HCT116 (cell line): ENCODE measurements around the gene DNHD1. TPM values are rescaled to one million over a fixed set of nuclear protein-coding genes. Genes with fewer than 3 reads are reported as not detected.

Experiments used
- ATAC-seq: fragments of 200-7000 bp; cut with Tn5 transposase; 2 replicates; pipeline ENCODE4 v1.9.1; 2020; ENCODE audit warnings: mild to moderate bottlenecking, moderate library complexity
- BruUV-seq: library from RNA; stranded (reverse); fragments of 400-500 nt; replicated peaks from 2 replicates; lab custom pipeline; 2021; lab: Mats Ljungman, UMichigan
- CTCF ChIA-PET: fragments of 300-600 bp; sonication (Branson Sonifier 250); formaldehyde crosslinking; loops from one replicate; lab custom pipeline; 2021; ENCODE audit warnings: antibody characterized with exemption; lab: Charles Lee
- POLR2A ChIA-PET: fragments of 300-600, 350-600 bp; sonication (Branson Sonifier 250); formaldehyde crosslinking; loops from one replicate; lab custom pipeline; 2021; ENCODE audit warnings: antibody characterized with exemption; lab: Charles Lee
- RAD21 ChIA-PET, 2 experiments: fragments of 300-600 bp; sonication (Branson Sonifier 250); formaldehyde crosslinking; loops; one replicate each; lab custom pipeline; 2023; ENCODE audit warnings: low total read pairs in 2 of 2; ENCODE audit not compliant: uncharacterized antibody in 2 of 2, unreplicated experiment in 2 of 2, low non-redundant PET in 1 of 2; lab: Charles Lee
- DNase-seq: peaks from one replicate; pipeline ENCODE4 v3.0.0-alpha.2; 2010; ENCODE audit warnings: low read depth, low spot score
- H2AFZ ChIP-seq: fragments of 200-600 bp; shearing (Covaris generic), sonication (generic); 2 replicates; pipeline ENCODE4 v1.6.1; 2017; ENCODE audit warnings: low read depth, mixed run types, mixed read lengths, antibody characterized with exemption, low read length; ENCODE audit not compliant: poor library complexity, severe bottlenecking
- H3K27ac ChIP-seq: 2 replicates; pipeline ENCODE4 v1.5.1; 2012; ENCODE audit warnings: low read depth, low read length
- H3K27me3 ChIP-seq: fragments of 200-600 bp; sonication (generic); 2 replicates; pipeline ENCODE4 v1.6.1; 2016; ENCODE audit warnings: mixed run types, low read length, mixed read lengths; ENCODE audit not compliant: insufficient read depth
- H3K36me3 ChIP-seq, 2 experiments: fragments of 200-500 bp in 1 of 2; fragments of 200-600 bp in 1 of 2; sonication (Bioruptor generic) in 1 of 2; sonication (generic) in 1 of 2; 2 replicates each; pipeline versions ENCODE4 v1.5.1 to v1.6.1; 2014 to 2016; ENCODE audit warnings: low read length in 2 of 2, inconsistent platforms in 1 of 2, mixed read lengths in 1 of 2, mixed run types in 1 of 2; ENCODE audit not compliant: insufficient read depth in 2 of 2, control insufficient read depth in 1 of 2
- H3K4me1 ChIP-seq, 2 experiments: fragments of 200-600 bp in 1 of 2; sonication (generic) in 1 of 2; 2 replicates each; pipeline versions ENCODE4 v1.5.1 to v1.6.1; 2012 to 2017; ENCODE audit warnings: low read length in 2 of 2, inconsistent platforms in 1 of 2, mild to moderate bottlenecking in 1 of 2, mixed read lengths in 1 of 2, mixed run types in 1 of 2, moderate library complexity in 1 of 2; ENCODE audit not compliant: insufficient read depth in 2 of 2, control insufficient read depth in 1 of 2
- H3K4me2 ChIP-seq: fragments of 200-600 bp; sonication (generic); 2 replicates; pipeline ENCODE4 v1.6.1; 2017; ENCODE audit warnings: mixed run types, low read length, mixed read lengths
- H3K4me3 ChIP-seq, 2 experiments: fragments of 200-600 bp in 1 of 2; sonication (generic) in 1 of 2; replicated peaks in 1 of 2; 2 replicates each; pipeline ENCODE4 v1.5.1; 2011 to 2016; ENCODE audit warnings: low read length in 2 of 2, control low read depth in 1 of 2, low read depth in 1 of 2, mild to moderate bottlenecking in 1 of 2, mixed read lengths in 1 of 2, mixed run types in 1 of 2
- H3K79me2 ChIP-seq: fragments of 200-600 bp; sonication (generic); 2 replicates; pipeline ENCODE4 v1.6.1; 2017; ENCODE audit warnings: mild to moderate bottlenecking, mixed run types, low read length, moderate library complexity, mixed read lengths; ENCODE audit not compliant: insufficient read depth
- H3K9ac ChIP-seq: fragments of 200-600 bp; sonication (generic); 2 replicates; pipeline ENCODE4 v1.6.1; 2016; ENCODE audit warnings: low read length, mixed read lengths
- H3K9me2 ChIP-seq: fragments of 200-600 bp; sonication (generic), shearing (Covaris generic); 2 replicates; pipeline ENCODE4 v1.6.1; 2017; ENCODE audit warnings: mixed run types, mild to moderate bottlenecking, moderate library complexity; ENCODE audit not compliant: insufficient read depth
- H3K9me3 ChIP-seq, 2 experiments: fragments of 200-500 bp in 1 of 2; fragments of 200-600 bp in 1 of 2; sonication (Bioruptor generic) in 1 of 2; sonication (generic) in 1 of 2; 2 replicates each; pipeline ENCODE4 v1.6.1; 2014 to 2017; ENCODE audit warnings: low read length in 2 of 2, mixed read lengths in 2 of 2, inconsistent platforms in 1 of 2, low read depth in 1 of 2, mild to moderate bottlenecking in 1 of 2, mixed run types in 1 of 2, moderate library complexity in 1 of 2; ENCODE audit not compliant: control insufficient read depth in 1 of 2, insufficient read depth in 1 of 2
- H4K20me1 ChIP-seq: fragments of 200-600 bp; sonication (generic), shearing (Covaris generic); 2 replicates; pipeline ENCODE4 v1.6.1; 2017; ENCODE audit warnings: mixed run types, mild to moderate bottlenecking, moderate library complexity; ENCODE audit not compliant: insufficient read depth
- CEBPB ChIP-seq: IDR thresholded peaks from 2 replicates; pipeline ENCODE4 v1.6.1; 2012; ENCODE audit warnings: low read depth
- EZH2phosphoT487 ChIP-seq: fragments of 200-600 bp; IDR thresholded peaks from 2 replicates; pipeline ENCODE4 v1.6.1; 2018; ENCODE audit warnings: antibody characterized with exemption, borderline replicate concordance
- SIN3A ChIP-seq: IDR thresholded peaks from 2 replicates; pipeline ENCODE4 v1.6.1; 2012; ENCODE audit warnings: low read depth
- SP1 ChIP-seq: IDR thresholded peaks from 2 replicates; pipeline ENCODE4 v1.6.1; 2012; ENCODE audit warnings: low read depth
- SRF ChIP-seq: IDR thresholded peaks from 2 replicates; pipeline ENCODE4 v1.6.1; 2012; ENCODE audit warnings: low read depth
- ZFX ChIP-seq: fragments of 450-650 bp; IDR thresholded peaks from 2 replicates; pipeline ENCODE4 v1.6.1; 2017
- intact Hi-C: fragments of 100-400 bp; cut with micrococcal nuclease; formaldehyde crosslinking; loops from 2 replicates; pipeline ENCODE4 v1.10.0; 2022
- total RNA-seq: library from RNA; stranded (reverse); gene quantifications from one replicate; pipeline ENCODE4 v1.2.1, GENCODE V29; 2021; ENCODE audit not compliant: unreplicated experiment
- TF ChIP-seq, protein P1 (sequence below), 3 experiments: fragments of 200-600 bp in 1 of 3; sonication (generic) in 1 of 3; IDR thresholded peaks in 2 of 3; conservative IDR thresholded peaks in 1 of 3; 2 replicates each; pipeline ENCODE4 v1.5.1; 2012 to 2017; ENCODE audit warnings: low read depth in 2 of 3, low read length in 2 of 3, antibody characterized with exemption in 1 of 3, borderline replicate concordance in 1 of 3, control low read depth in 1 of 3, mild to moderate bottlenecking in 1 of 3, mixed read lengths in 1 of 3, mixed run types in 1 of 3, moderate library complexity in 1 of 3; ENCODE audit not compliant: insufficient read depth in 1 of 3
- TF ChIP-seq, protein P2 (sequence below): IDR thresholded peaks from 2 replicates; pipeline ENCODE4 v1.6.1; 2011; ENCODE audit warnings: mild to moderate bottlenecking, low read length, moderate library complexity; ENCODE audit not compliant: insufficient replicate concordance; ENCODE audit errors: extremely low read depth
- TF ChIP-seq, protein P3 (sequence below): IDR thresholded peaks from 2 replicates; pipeline ENCODE4 v1.6.1; 2012

Gene DNHD1
- total RNA-seq, 1 experiment from 2014 or later, result 8.0 TPM

DNA sequence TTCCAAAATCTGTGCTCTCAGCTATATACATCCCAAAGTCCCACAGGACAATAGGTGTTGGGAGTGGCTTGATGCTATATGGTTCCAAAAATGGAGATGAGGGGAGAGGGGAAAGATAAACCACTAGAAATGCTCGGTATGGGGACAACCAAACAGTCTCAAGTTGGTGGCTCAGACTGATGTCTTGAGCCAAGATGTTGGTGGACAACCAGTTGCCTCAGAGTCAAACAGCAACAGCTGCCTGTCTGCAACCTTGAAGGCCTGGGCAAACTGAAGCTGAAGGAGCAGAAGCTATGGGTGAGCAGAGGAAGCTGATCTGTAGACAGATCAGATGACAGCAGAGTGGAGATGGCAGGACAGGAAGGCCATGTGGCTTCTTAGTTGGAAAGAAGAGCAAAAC, 102.4 kb downstream of the DNHD1 start:
- Histone ChIP-seq H3K9me2 (no peaks in the 10 kb centered on the region), H3K27ac (no peak overlapping the region), H4K20me1 (no peaks in the 10 kb centered on the region), H3K9ac (no peak overlapping the region), H3K27me3 (no peaks in the 10 kb centered on the region), H3K79me2 (peaks cover 67% of the 10 kb centered on the region), H3K36me3 (peaks cover 26 to 41% of the 10 kb centered on the region in 2 experiments; a peak in 3 of 4 replicates), H2AFZ (no peak overlapping the region), H3K4me1 (peaks cover 0 to 12% of the 10 kb centered on the region in 2 experiments; a peak in 2 of 4 replicates), H3K9me3 (no peaks in the 10 kb centered on the region), H3K4me3 (no peak overlapping the region), H3K4me2 (no peak overlapping the region)
- ChIA-PET POLR2A (no interaction called here), CTCF (no interaction called here), RAD21 (no interaction called here)
- ATAC-seq, result no peak
- no peak for DNase-seq
- TF ChIP-seq SIN3A (no peak), SP1 (no peak), ZFX (no peak), CEBPB (no peak), SRF (no peak), EZH2phosphoT487 (no peak)
- TF ChIP-seq, protein P1, sequence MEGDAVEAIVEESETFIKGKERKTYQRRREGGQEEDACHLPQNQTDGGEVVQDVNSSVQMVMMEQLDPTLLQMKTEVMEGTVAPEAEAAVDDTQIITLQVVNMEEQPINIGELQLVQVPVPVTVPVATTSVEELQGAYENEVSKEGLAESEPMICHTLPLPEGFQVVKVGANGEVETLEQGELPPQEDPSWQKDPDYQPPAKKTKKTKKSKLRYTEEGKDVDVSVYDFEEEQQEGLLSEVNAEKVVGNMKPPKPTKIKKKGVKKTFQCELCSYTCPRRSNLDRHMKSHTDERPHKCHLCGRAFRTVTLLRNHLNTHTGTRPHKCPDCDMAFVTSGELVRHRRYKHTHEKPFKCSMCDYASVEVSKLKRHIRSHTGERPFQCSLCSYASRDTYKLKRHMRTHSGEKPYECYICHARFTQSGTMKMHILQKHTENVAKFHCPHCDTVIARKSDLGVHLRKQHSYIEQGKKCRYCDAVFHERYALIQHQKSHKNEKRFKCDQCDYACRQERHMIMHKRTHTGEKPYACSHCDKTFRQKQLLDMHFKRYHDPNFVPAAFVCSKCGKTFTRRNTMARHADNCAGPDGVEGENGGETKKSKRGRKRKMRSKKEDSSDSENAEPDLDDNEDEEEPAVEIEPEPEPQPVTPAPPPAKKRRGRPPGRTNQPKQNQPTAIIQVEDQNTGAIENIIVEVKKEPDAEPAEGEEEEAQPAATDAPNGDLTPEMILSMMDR (IDR thresholded peaks at IDR 0.05 in 2 of 3, conservative IDR thresholded peaks at IDR 0.05 in 1 of 3; ENCODE audit: borderline replicate concordance in 1 of 3, insufficient read depth in 1 of 3, low read depth in 2 of 3, low read length in 2 of 3), result no peak
- TF ChIP-seq, protein P2, sequence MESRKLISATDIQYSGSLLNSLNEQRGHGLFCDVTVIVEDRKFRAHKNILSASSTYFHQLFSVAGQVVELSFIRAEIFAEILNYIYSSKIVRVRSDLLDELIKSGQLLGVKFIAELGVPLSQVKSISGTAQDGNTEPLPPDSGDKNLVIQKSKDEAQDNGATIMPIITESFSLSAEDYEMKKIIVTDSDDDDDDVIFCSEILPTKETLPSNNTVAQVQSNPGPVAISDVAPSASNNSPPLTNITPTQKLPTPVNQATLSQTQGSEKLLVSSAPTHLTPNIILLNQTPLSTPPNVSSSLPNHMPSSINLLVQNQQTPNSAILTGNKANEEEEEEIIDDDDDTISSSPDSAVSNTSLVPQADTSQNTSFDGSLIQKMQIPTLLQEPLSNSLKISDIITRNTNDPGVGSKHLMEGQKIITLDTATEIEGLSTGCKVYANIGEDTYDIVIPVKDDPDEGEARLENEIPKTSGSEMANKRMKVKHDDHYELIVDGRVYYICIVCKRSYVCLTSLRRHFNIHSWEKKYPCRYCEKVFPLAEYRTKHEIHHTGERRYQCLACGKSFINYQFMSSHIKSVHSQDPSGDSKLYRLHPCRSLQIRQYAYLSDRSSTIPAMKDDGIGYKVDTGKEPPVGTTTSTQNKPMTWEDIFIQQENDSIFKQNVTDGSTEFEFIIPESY, result no peak
- TF ChIP-seq, protein P3, sequence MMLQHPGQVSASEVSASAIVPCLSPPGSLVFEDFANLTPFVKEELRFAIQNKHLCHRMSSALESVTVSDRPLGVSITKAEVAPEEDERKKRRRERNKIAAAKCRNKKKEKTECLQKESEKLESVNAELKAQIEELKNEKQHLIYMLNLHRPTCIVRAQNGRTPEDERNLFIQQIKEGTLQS, result no peak
- no TSS peak for BruUV-seq
- intact Hi-C loops, result no loop called here
